ENCODE data around the gene DVL3.
"Not testable (repeated sequence)": the region's sequence is repeated elsewhere in the genome, so short reads cannot be mapped to it uniquely, and the experiment has no call there.

The DVL3 gene

GRCh38 chr3:184156522-184156955, 1.4 kb downstream of the DVL3 start:
- no peak for DNase-seq

- DNase-seq, result no peak
Measured at GRCh38 chr3:184157206-184157605, 2.0 kb downstream of the DVL3 start.

GRCh38 chr3:184158404-184158803, 3.2 kb downstream of the DVL3 start:
- no peak for DNase-seq

GRCh38 chr3:184160456-184160855, 5.3 kb downstream of the DVL3 start:
- DNase-seq, result no peak

- DNase-seq, result not testable (repeated sequence)
Measured at GRCh38 chr3:184162571-184163070, 7.4 kb downstream of the DVL3 start.

- no peak for DNase-seq
Measured at GRCh38 chr3:184164648-184165330, 9.6 kb downstream of the DVL3 start.

GRCh38 chr3:184165543-184165942, 10.4 kb downstream of the DVL3 start:
- DNase-seq, result no peak

GRCh38 chr3:184166671-184167070, 11.5 kb downstream of the DVL3 start:
- DNase-seq, result no peak

- no peak for DNase-seq
Measured at GRCh38 chr3:184167786-184168185, 12.6 kb downstream of the DVL3 start.

- no peak for DNase-seq
Measured at GRCh38 chr3:184168363-184169120, 13.4 kb downstream of the DVL3 start.

GRCh38 chr3:184169896-184170875, 15.0 kb downstream of the DVL3 start:
- DNase-seq, result no peak

GRCh38 chr3:184171562-184171961, 16.4 kb downstream of the DVL3 start:
- DNase-seq, result no peak

- DNase-seq, result no peak
Measured at GRCh38 chr3:184172681-184173373, 17.6 kb downstream of the DVL3 start.

GRCh38 chr3:184173374-184173722, 18.2 kb downstream of the DVL3 start:
- DNase-seq, result no peak

- DNase-seq, result no peak
Measured at GRCh38 chr3:184174284-184174645, 19.1 kb downstream of the DVL3 start.

- DNase-seq, result peak; percentile 96
Measured at GRCh38 chr3:184174646-184175492, 19.7 kb downstream of the DVL3 start, which contains the start of gene AP2M1. Gene AP2M1 (plus strand): TSS chr3:184174855. CDS start chr3:184176994, 2,139 bp downstream.

GRCh38 chr3:184175506-184175905, 20.3 kb downstream of the DVL3 start:
- DNase-seq, result no peak

GRCh38 chr3:184175981-184176376, 20.8 kb downstream of the DVL3 start:
- no peak for DNase-seq

GRCh38 chr3:184176377-184177330, 21.5 kb downstream of the DVL3 start:
- no peak for DNase-seq

- DNase-seq, result no peak
Measured at GRCh38 chr3:184177331-184177731, 22.2 kb downstream of the DVL3 start.
